GM13976 (cell line): Measurements from ENCODE around the gene PLEKHF1.

Experiments
- DNase-seq: peaks from one replicate; pipeline ENCODE4 v3.0.0; 2012; ENCODE audit warnings: low spot score
- CTCF ChIP-seq: IDR thresholded peaks from 2 replicates; pipeline ENCODE4 v1.5.1; 2012; ENCODE audit warnings: borderline replicate concordance, mild to moderate bottlenecking; ENCODE audit not compliant: insufficient read depth; ENCODE audit errors: extremely low read depth, missing control alignments, control extremely low read depth
- in situ Hi-C: fragments of 300-500 bp; cut with MboI; formaldehyde crosslinking; loops from one replicate; pipeline ENCODE4 v1.12.0; 2022; ENCODE audit warnings: low sequenced_read_pairs, mixed read lengths, inconsistent platforms; ENCODE audit not compliant: unreplicated experiment

Gene PLEKHF1

GRCh38 chr19:29681422-29682235, 16.4 kb downstream of the PLEKHF1 start:
- no peak for TF ChIP-seq CTCF
- in situ Hi-C loops = loop anchor here (10.0 kb wide), 1 partner anchor 67 kb away; no protein-coding TSS in a partner anchor
- DNase-seq = no peak

- TF ChIP-seq CTCF = no peak
- DNase-seq = no peak
- in situ Hi-C loops = loop anchor here (10.0 kb wide), 1 partner anchor 68 kb away; no protein-coding TSS in a partner anchor
Observed at GRCh38 chr19:29682236-29682895, 17.1 kb downstream of the PLEKHF1 start.

GRCh38 chr19:29683009-29683408, 17.7 kb downstream of the PLEKHF1 start:
- TF ChIP-seq CTCF = no peak
- in situ Hi-C loops = loop anchor here (10.0 kb wide), 1 partner anchor 68 kb away; no protein-coding TSS in a partner anchor
- no peak for DNase-seq

- TF ChIP-seq CTCF = no peak
- no peak for DNase-seq
- in situ Hi-C loops = loop anchor here (10.0 kb wide), 1 partner anchor 71 kb away; no protein-coding TSS in a partner anchor
Observed at GRCh38 chr19:29685326-29685725, 20.1 kb downstream of the PLEKHF1 start.

- in situ Hi-C loops = loop anchor here (10.0 kb wide), 1 partner anchor 72 kb away; no protein-coding TSS in a partner anchor
- no peak for TF ChIP-seq CTCF
- no peak for DNase-seq
Observed at GRCh38 chr19:29686285-29686805, 21.1 kb downstream of the PLEKHF1 start.

- DNase-seq = no peak
- in situ Hi-C loops = loop anchor here (10.0 kb wide), 1 partner anchor 73 kb away; no protein-coding TSS in a partner anchor
- TF ChIP-seq CTCF = no peak
Observed at GRCh38 chr19:29687244-29687896, 22.1 kb downstream of the PLEKHF1 start.
